Parathyroid adenoma (tissue), 2 donors: ENCODE measurements around the gene GRIA1.

Experiments used
- H2AFZ ChIP-seq: fragments of 300-600 bp; sonication (generic); one replicate; pipeline ENCODE4 v1.7.0; 2017; ENCODE audit warnings: antibody characterized with exemption, mild to moderate bottlenecking
- H3K27ac ChIP-seq: fragments of 300-600 bp; sonication (generic); one replicate; pipeline ENCODE4 v1.7.0; 2017
- H3K27me3 ChIP-seq: fragments of 300-600 bp; sonication (generic); one replicate; pipeline ENCODE4 v1.7.0; 2017; ENCODE audit warnings: low read length; ENCODE audit not compliant: control insufficient read depth, insufficient read depth
- H3K36me3 ChIP-seq: fragments of 300-600 bp; sonication (generic); one replicate; pipeline ENCODE4 v1.7.0; 2017; ENCODE audit warnings: low read length; ENCODE audit not compliant: control insufficient read depth, insufficient read depth
- H3K4me1 ChIP-seq: fragments of 300-600 bp; sonication (generic); one replicate; pipeline ENCODE4 v1.7.0; 2017; ENCODE audit warnings: control low read depth
- H3K4me2 ChIP-seq: fragments of 300-600 bp; sonication (generic); one replicate; pipeline ENCODE4 v1.7.0; 2017; ENCODE audit warnings: low read length
- H3K4me3 ChIP-seq: fragments of 300-600 bp; sonication (generic); one replicate; pipeline ENCODE4 v1.7.0; 2017; ENCODE audit warnings: low read depth, low read length
- H3K79me2 ChIP-seq: fragments of 300-600 bp; sonication (generic); one replicate; pipeline ENCODE4 v1.7.0; 2017; ENCODE audit warnings: control low read depth
- H3K9ac ChIP-seq: fragments of 300-600 bp; sonication (generic); one replicate; pipeline ENCODE4 v1.7.0; 2017; ENCODE audit warnings: mild to moderate bottlenecking
- H3K9me3 ChIP-seq: fragments of 300-600 bp; sonication (generic); one replicate; pipeline ENCODE4 v1.7.0; 2017; ENCODE audit warnings: low read length; ENCODE audit not compliant: control insufficient read depth
- CTCF ChIP-seq: fragments of 300-600 bp; sonication (generic); IDR thresholded peaks from one replicate; pipeline ENCODE4 v1.7.0; 2017; ENCODE audit warnings: antibody characterized with exemption, mild to moderate bottlenecking
- donor health status: primary hyperparathyroidism.

GRIA1 gene

GRCh38 chr5:153700940-153701339 is 210.5 kb downstream of the GRIA1 start:
- no peak for TF ChIP-seq CTCF
- no peaks in the 10 kb centered on the region for H3K36me3 ChIP-seq
- H3K27me3 ChIP-seq: no peaks in the 10 kb centered on the region
- H3K4me1 ChIP-seq: no peaks in the 10 kb centered on the region
- no peak overlapping the region for H3K4me3 ChIP-seq
- H3K9ac ChIP-seq: no peak overlapping the region
- no peak overlapping the region for H2AFZ ChIP-seq
- no peaks in the 10 kb centered on the region for H3K9me3 ChIP-seq
- H3K27ac ChIP-seq: no peak overlapping the region
- H3K4me2 ChIP-seq: no peak overlapping the region
- no peaks in the 10 kb centered on the region for H3K79me2 ChIP-seq

- H3K27ac ChIP-seq: no peak overlapping the region
- no peaks in the 10 kb centered on the region for H3K36me3 ChIP-seq
- no peak overlapping the region for H3K4me2 ChIP-seq
- no peaks in the 10 kb centered on the region for H3K79me2 ChIP-seq
- H3K9ac ChIP-seq: no peak overlapping the region
- no peaks in the 10 kb centered on the region for H3K4me1 ChIP-seq
- TF ChIP-seq CTCF: no peak
- no peaks in the 10 kb centered on the region for H3K27me3 ChIP-seq
- no peak overlapping the region for H3K4me3 ChIP-seq
- H2AFZ ChIP-seq: no peak overlapping the region
- no peaks in the 10 kb centered on the region for H3K9me3 ChIP-seq
Measured at GRCh38 chr5:153702265-153702664, 211.8 kb downstream of the GRIA1 start.

DNA sequence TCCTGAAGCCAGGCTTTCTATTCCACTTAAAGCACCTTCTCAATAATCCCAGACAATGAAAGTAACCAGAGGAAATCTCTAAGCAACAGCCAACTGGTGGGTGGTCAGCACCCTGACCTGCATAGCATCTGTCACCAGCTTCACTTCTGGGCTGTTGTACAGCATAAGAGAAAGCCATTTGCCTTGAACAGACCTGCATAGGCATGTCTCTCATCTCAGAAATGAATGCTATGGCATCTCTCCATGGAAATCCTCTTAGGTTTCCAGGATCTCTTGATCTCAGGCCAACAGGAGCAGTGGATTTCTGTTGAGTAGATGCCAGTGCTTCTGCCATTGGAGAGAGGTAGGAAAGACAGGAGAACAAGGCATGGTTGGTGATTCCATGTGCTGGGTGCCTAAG is 213.6 kb downstream of the GRIA1 start:
- no peaks in the 10 kb centered on the region for H3K79me2 ChIP-seq
- H3K4me2 ChIP-seq: no peak overlapping the region
- TF ChIP-seq CTCF: no peak
- H3K36me3 ChIP-seq: no peaks in the 10 kb centered on the region
- H3K9me3 ChIP-seq: no peaks in the 10 kb centered on the region
- H3K27me3 ChIP-seq: no peaks in the 10 kb centered on the region
- no peak overlapping the region for H3K4me3 ChIP-seq
- H3K27ac ChIP-seq: no peak overlapping the region
- H3K9ac ChIP-seq: no peak overlapping the region
- no peaks in the 10 kb centered on the region for H3K4me1 ChIP-seq
- no peak overlapping the region for H2AFZ ChIP-seq

GRCh38 chr5:153707626-153708025 is 217.2 kb downstream of the GRIA1 start:
- no peak overlapping the region for H3K9ac ChIP-seq
- no peak overlapping the region for H2AFZ ChIP-seq
- no peaks in the 10 kb centered on the region for H3K36me3 ChIP-seq
- H3K27me3 ChIP-seq: no peaks in the 10 kb centered on the region
- TF ChIP-seq CTCF: no peak
- H3K4me1 ChIP-seq: no peaks in the 10 kb centered on the region
- H3K79me2 ChIP-seq: no peaks in the 10 kb centered on the region
- H3K9me3 ChIP-seq: no peaks in the 10 kb centered on the region
- H3K4me2 ChIP-seq: no peak overlapping the region
- no peak overlapping the region for H3K4me3 ChIP-seq
- no peak overlapping the region for H3K27ac ChIP-seq

GRCh38 chr5:153711755-153712154 is 221.3 kb downstream of the GRIA1 start:
- no peaks in the 10 kb centered on the region for H3K27me3 ChIP-seq
- H3K4me2 ChIP-seq: no peak overlapping the region
- no peaks in the 10 kb centered on the region for H3K36me3 ChIP-seq
- no peak overlapping the region for H3K9ac ChIP-seq
- no peak for TF ChIP-seq CTCF
- no peak overlapping the region for H3K27ac ChIP-seq
- H3K9me3 ChIP-seq: no peaks in the 10 kb centered on the region
- H3K4me1 ChIP-seq: no peaks in the 10 kb centered on the region
- no peaks in the 10 kb centered on the region for H3K79me2 ChIP-seq
- H3K4me3 ChIP-seq: no peak overlapping the region
- no peak overlapping the region for H2AFZ ChIP-seq
